ENCODE measurements around the gene PDGFRA. TPM values are rescaled to one million over a fixed set of nuclear protein-coding genes. Genes with fewer than 3 reads are reported as not detected.
"Not testable (repeated sequence)": the region's sequence is repeated elsewhere in the genome, so short reads cannot be mapped to it uniquely, and the experiment has no call there.

Gene PDGFRA
- total and polyA plus RNA-seq, 4 donors = 6.5 to 37.0 (median 7.6) TPM

GRCh38 chr4:54238389-54238788 lies 9.3 kb downstream of the PDGFRA start:
- no peak for DNase-seq (ENCODE audit: low spot score)
- H3K9ac ChIP-seq (ENCODE audit: low read depth in 1 of 2, low read length in 2 of 2) = no peak overlapping the region
- no peak overlapping the region for H3K4me3 ChIP-seq (ENCODE audit: low read depth in 1 of 3, low read length in 3 of 3)
- no peaks in the 10 kb centered on the region for H3K27me3 ChIP-seq (ENCODE audit: control insufficient read depth in 4 of 4, insufficient read depth in 4 of 4, low read length in 3 of 4)
- no peak for TF ChIP-seq SP1 (IDR thresholded peaks at IDR 0.05)
- TF ChIP-seq ZBTB33 (IDR thresholded peaks at IDR 0.05) = no peak
- TF ChIP-seq FOXA2 (IDR thresholded peaks at IDR 0.05) = no peak
- no peak for TF ChIP-seq MAX (IDR thresholded peaks at IDR 0.05)
- no peak for TF ChIP-seq HNF4A (conservative IDR thresholded peaks at IDR 0.05)
- TF ChIP-seq NR2F2 (IDR thresholded peaks at IDR 0.05) = no peak
- TF ChIP-seq RAD21 (IDR thresholded peaks at IDR 0.05) = no peak
- TF ChIP-seq RXRA (IDR thresholded peaks at IDR 0.05) = no peak
- no peak for TF ChIP-seq JUND (IDR thresholded peaks at IDR 0.05)
- no peak for TF ChIP-seq CTCF (IDR thresholded peaks at IDR 0.05; ENCODE audit: low read depth, low read length, missing input control)
- TF ChIP-seq YY1 (IDR thresholded peaks at IDR 0.05) = no peak
- no peaks in the 10 kb centered on the region for H3K36me3 ChIP-seq (ENCODE audit: control insufficient read depth in 4 of 4, insufficient read depth in 3 of 4, low read depth in 1 of 4, low read length in 3 of 4)
- H3K9me3 ChIP-seq (ENCODE audit: control insufficient read depth in 4 of 4, low read length in 3 of 4) = no peaks in the 10 kb centered on the region
- peaks cover 5 to 12% (median 8%) of the 10 kb centered on the region in 4 donors for H3K4me1 ChIP-seq (ENCODE audit: control insufficient read depth in 4 of 4, insufficient read depth in 4 of 4, low read length in 3 of 4)
- no peak overlapping the region for H3K27ac ChIP-seq (ENCODE audit: low read depth in 1 of 2, low read length in 2 of 2)

GRCh38 chr4:54241268-54241823 lies 12.3 kb downstream of the PDGFRA start:
- DNase-seq (ENCODE audit: low spot score); H3K36me3 ChIP-seq (ENCODE audit: control insufficient read depth in 4 of 4, insufficient read depth in 3 of 4, low read depth in 1 of 4, low read length in 3 of 4); H3K9me3 ChIP-seq (ENCODE audit: control insufficient read depth in 4 of 4, low read length in 3 of 4); H3K9ac ChIP-seq (ENCODE audit: low read depth in 1 of 2, low read length in 2 of 2); H3K27ac ChIP-seq (ENCODE audit: low read depth in 1 of 2, low read length in 2 of 2); H3K4me1 ChIP-seq (ENCODE audit: control insufficient read depth in 4 of 4, insufficient read depth in 4 of 4, low read length in 3 of 4); H3K4me3 ChIP-seq (ENCODE audit: low read depth in 1 of 3, low read length in 3 of 3); H3K27me3 ChIP-seq (ENCODE audit: control insufficient read depth in 4 of 4, insufficient read depth in 4 of 4, low read length in 3 of 4): not testable (repeated sequence)
- 96% methylated on average over 3 of the region's 3 CpGs for WGBS

- not testable (repeated sequence) for H3K9ac ChIP-seq (ENCODE audit: low read depth in 1 of 2, low read length in 2 of 2); H3K27ac ChIP-seq (ENCODE audit: low read depth in 1 of 2, low read length in 2 of 2); H3K4me1 ChIP-seq (ENCODE audit: control insufficient read depth in 4 of 4, insufficient read depth in 4 of 4, low read length in 3 of 4); H3K27me3 ChIP-seq (ENCODE audit: control insufficient read depth in 4 of 4, insufficient read depth in 4 of 4, low read length in 3 of 4); H3K36me3 ChIP-seq (ENCODE audit: control insufficient read depth in 4 of 4, insufficient read depth in 3 of 4, low read depth in 1 of 4, low read length in 3 of 4); H3K4me3 ChIP-seq (ENCODE audit: low read depth in 1 of 3, low read length in 3 of 3); H3K9me3 ChIP-seq (ENCODE audit: control insufficient read depth in 4 of 4, low read length in 3 of 4); DNase-seq (ENCODE audit: low spot score)
- 97% methylated on average over 15 of the region's 15 CpGs for WGBS
These were observed 14.4 kb downstream of the PDGFRA start for GRCh38 chr4:54243541-54243940.

GRCh38 chr4:54252312-54252711 lies 23.2 kb downstream of the PDGFRA start:
- not testable (repeated sequence) for H3K4me3 ChIP-seq (ENCODE audit: low read depth in 1 of 3, low read length in 3 of 3)

More at GRCh38 chr4:54252312-54252711, 23.2 kb downstream of the PDGFRA start:
- not testable (repeated sequence) for H3K9ac ChIP-seq (ENCODE audit: low read depth in 1 of 2, low read length in 2 of 2); H3K27me3 ChIP-seq (ENCODE audit: control insufficient read depth in 4 of 4, insufficient read depth in 4 of 4, low read length in 3 of 4); H3K36me3 ChIP-seq (ENCODE audit: control insufficient read depth in 4 of 4, insufficient read depth in 3 of 4, low read depth in 1 of 4, low read length in 3 of 4); H3K4me1 ChIP-seq (ENCODE audit: control insufficient read depth in 4 of 4, insufficient read depth in 4 of 4, low read length in 3 of 4); H3K9me3 ChIP-seq (ENCODE audit: control insufficient read depth in 4 of 4, low read length in 3 of 4); DNase-seq (ENCODE audit: low spot score); H3K27ac ChIP-seq (ENCODE audit: low read depth in 1 of 2, low read length in 2 of 2)
- WGBS = 83% methylated on average over 1 of the region's 1 CpG

Data from liver (tissue), 9 donors.